H1 (cell line): Measurements from ENCODE around the gene CFAP53. TPM values are rescaled to one million over a fixed set of nuclear protein-coding genes. Genes with fewer than 3 reads are reported as not detected.

ENCODE experiments used
- CTCF ChIA-PET: fragments of 300-600 bp; sonication (Branson Sonifier 250); formaldehyde crosslinking; loops from one replicate; lab custom pipeline; 2021; ENCODE audit not compliant: partially characterized antibody; lab: Charles Lee
- POLR2A ChIA-PET: fragments of 300-600 bp; sonication (Branson Sonifier 250); formaldehyde crosslinking; loops from one replicate; lab custom pipeline; 2021; ENCODE audit warnings: inconsistent platforms; ENCODE audit not compliant: partially characterized antibody; lab: Charles Lee
- DNase-seq, 2 experiments: peaks; one replicate each; pipeline versions ENCODE4 v3.0.0 to v3.0.0-alpha.2; 2010 to 2022; ENCODE audit warnings: low spot score in 2 of 2, low read depth in 1 of 2, mixed read lengths in 1 of 2
- FAIRE-seq: peaks from 2 replicates; lab custom pipeline; 2011; peaks lifted over from hg19 to GRCh38; lab: Jason Lieb, UNC
- H2AFZ ChIP-seq: 2 replicates; pipeline ENCODE4 v1.8.1; 2012; ENCODE audit warnings: low read length, inconsistent platforms
- H2AK5ac ChIP-seq: 2 replicates; pipeline ENCODE4 v1.6.1; 2013; ENCODE audit warnings: low read depth, low read length
- H2BK120ac ChIP-seq: replicated peaks from 2 replicates; pipeline ENCODE3; 2013; ENCODE audit warnings: low read depth, low read length, inconsistent platforms
- H2BK12ac ChIP-seq: 2 replicates; pipeline ENCODE4 v1.6.1; 2013; ENCODE audit warnings: low read depth, low read length
- H2BK15ac ChIP-seq: 2 replicates; pipeline ENCODE4 v1.6.1; 2013; ENCODE audit warnings: low read length
- H2BK20ac ChIP-seq: 2 replicates; pipeline ENCODE4 v1.6.1; 2013; ENCODE audit warnings: low read length
- H2BK5ac ChIP-seq: 2 replicates; pipeline ENCODE4 v1.6.1; 2013; ENCODE audit warnings: low read depth, low read length
- H3K14ac ChIP-seq: 2 replicates; pipeline ENCODE4 v1.6.1; 2013; ENCODE audit warnings: inconsistent platforms; ENCODE audit not compliant: insufficient read length
- H3K18ac ChIP-seq: 2 replicates; pipeline ENCODE4 v1.6.1; 2013; ENCODE audit warnings: low read length; ENCODE audit errors: extremely low read depth
- H3K23ac ChIP-seq: 2 replicates; pipeline ENCODE4 v1.6.1; 2013; ENCODE audit warnings: inconsistent platforms; ENCODE audit not compliant: insufficient read length
- H3K23me2 ChIP-seq: 2 replicates; pipeline ENCODE4 v1.6.1; 2013; ENCODE audit warnings: low read depth, low read length
- H3K27ac ChIP-seq: 2 replicates; pipeline ENCODE4 v1.6.1; 2011; ENCODE audit warnings: low read depth, low read length, inconsistent platforms
- H3K27me3 ChIP-seq, 4 experiments: replicated peaks in 1 of 4; 1 replicate in 1 of 4; 2 replicates in 3 of 4; pipeline versions ENCODE4 v1.6.1 to v1.8.1; 2011 to 2013; ENCODE audit warnings: low read length in 3 of 4, mild to moderate bottlenecking in 3 of 4, inconsistent platforms in 2 of 4, mixed read lengths in 2 of 4, moderate library complexity in 1 of 4; ENCODE audit not compliant: control insufficient read depth in 3 of 4, insufficient read depth in 3 of 4; ENCODE audit errors: extremely low read depth in 1 of 4
- H3K36me3 ChIP-seq, 4 experiments: 2 replicates each; pipeline versions ENCODE4 v1.6.1 to v1.8.1; 2011 to 2013; ENCODE audit warnings: mild to moderate bottlenecking in 4 of 4, low read length in 3 of 4, moderate library complexity in 2 of 4, control low read depth in 1 of 4, inconsistent platforms in 1 of 4; ENCODE audit not compliant: insufficient read depth in 4 of 4, control insufficient read depth in 2 of 4
- H3K4ac ChIP-seq: replicated peaks from 2 replicates; pipeline ENCODE3; 2013; ENCODE audit warnings: low read length, low read depth, mixed read lengths, inconsistent platforms; ENCODE audit not compliant: insufficient read length
- H3K4me1 ChIP-seq, 4 experiments: replicated peaks in 1 of 4; 1 replicate in 1 of 4; 2 replicates in 3 of 4; pipeline versions ENCODE4 v1.6.1 to v1.8.1; 2011 to 2013; ENCODE audit warnings: low read length in 3 of 4, inconsistent platforms in 2 of 4, mixed read lengths in 1 of 4; ENCODE audit not compliant: insufficient read depth in 4 of 4, control insufficient read depth in 3 of 4
- H3K4me2 ChIP-seq, 2 experiments: 2 replicates each; pipeline versions ENCODE4 v1.6.1 to v1.8.1; 2011 to 2013; ENCODE audit warnings: low read depth in 2 of 2, low read length in 2 of 2, control low read depth in 1 of 2, inconsistent platforms in 1 of 2, mild to moderate bottlenecking in 1 of 2; ENCODE audit not compliant: insufficient read depth in 1 of 2
- H3K4me3 ChIP-seq, 4 experiments: fragments of 200-600, 300-600 bp in 1 of 4; sonication (generic), shearing (Covaris generic), sonication (Bioruptor Twin) in 1 of 4; 2 replicates each; pipeline versions ENCODE4 v1.5.1 to v1.8.1; 2011 to 2016; ENCODE audit warnings: low read length in 4 of 4, low read depth in 3 of 4, control low read depth in 2 of 4, inconsistent platforms in 2 of 4, mild to moderate bottlenecking in 2 of 4, mixed read lengths in 1 of 4, moderate library complexity in 1 of 4; ENCODE audit not compliant: insufficient read depth in 2 of 4; ENCODE audit errors: extremely low read depth in 1 of 4
- H3K56ac ChIP-seq: replicated peaks from 2 replicates; pipeline ENCODE3; 2013; ENCODE audit warnings: low read depth, mild to moderate bottlenecking, mixed read lengths, low read length, inconsistent platforms; ENCODE audit not compliant: insufficient read length
- H3K79me1 ChIP-seq: 2 replicates; pipeline ENCODE4 v1.6.1; 2013; ENCODE audit warnings: low read depth, low read length, control low read depth
- H3K79me2 ChIP-seq, 2 experiments: 2 replicates each; pipeline versions ENCODE4 v1.6.1 to v1.8.1; 2012 to 2013; ENCODE audit warnings: low read length in 2 of 2, mild to moderate bottlenecking in 2 of 2, inconsistent platforms in 1 of 2; ENCODE audit not compliant: insufficient read depth in 2 of 2, control insufficient read depth in 1 of 2
- H3K9ac ChIP-seq, 4 experiments: replicated peaks in 1 of 4; 1 replicate in 1 of 4; 2 replicates in 3 of 4; pipeline versions ENCODE4 v1.6.1 to v1.8.1; 2011 to 2013; ENCODE audit warnings: low read depth in 3 of 4, low read length in 3 of 4, control low read depth in 2 of 4, mild to moderate bottlenecking in 2 of 4, moderate library complexity in 2 of 4, inconsistent platforms in 1 of 4; ENCODE audit errors: extremely low read depth in 1 of 4
- H3K9me3 ChIP-seq, 2 experiments: 2 replicates each; pipeline versions ENCODE4 v1.6.1 to v1.8.1; 2012 to 2013; ENCODE audit warnings: mild to moderate bottlenecking in 2 of 2, moderate library complexity in 2 of 2, control low read depth in 1 of 2, inconsistent platforms in 1 of 2, low read depth in 1 of 2, low read length in 1 of 2, mixed read lengths in 1 of 2; ENCODE audit not compliant: insufficient read depth in 2 of 2
- H4K20me1 ChIP-seq, 2 experiments: replicated peaks in 1 of 2; 2 replicates each; pipeline versions ENCODE3 to v1.8.1; 2011 to 2013; ENCODE audit warnings: inconsistent platforms in 2 of 2, low read length in 2 of 2, mild to moderate bottlenecking in 1 of 2; ENCODE audit not compliant: insufficient read depth in 2 of 2, control insufficient read depth in 1 of 2
- H4K5ac ChIP-seq: 2 replicates; pipeline ENCODE4 v1.6.1; 2013; ENCODE audit warnings: low read length, low read depth, mixed read lengths, inconsistent platforms; ENCODE audit not compliant: insufficient read length
- H4K8ac ChIP-seq: 2 replicates; pipeline ENCODE4 v1.8.0; 2013; ENCODE audit warnings: mild to moderate bottlenecking, moderate library complexity, low read length, inconsistent platforms; ENCODE audit not compliant: insufficient read depth; ENCODE audit errors: extremely low read depth
- H4K91ac ChIP-seq: replicated peaks from 2 replicates; pipeline ENCODE3; 2013; ENCODE audit warnings: low read length, mixed read lengths, inconsistent platforms; ENCODE audit not compliant: insufficient read length
- HDAC6 ChIP-seq: IDR thresholded peaks from one replicate; pipeline ENCODE4 v1.7.1; 2012; ENCODE audit warnings: low read depth, mild to moderate bottlenecking, inconsistent platforms, low read length, moderate library complexity
- JUN ChIP-seq: IDR thresholded peaks from 2 replicates; pipeline ENCODE4 v1.6.1; 2011; ENCODE audit warnings: low read depth, mild to moderate bottlenecking, improper control_type of control experiment, low read length
- KDM1A ChIP-seq: fragments of 200-600, 300-600 bp; sonication (generic); IDR thresholded peaks from 2 replicates; pipeline ENCODE4 v1.7.1; 2016; ENCODE audit warnings: mild to moderate bottlenecking, low read length, borderline replicate concordance
- TAF7 ChIP-seq: optimal IDR thresholded peaks from 2 replicates; pipeline ENCODE3; 2011; ENCODE audit warnings: low read depth, mild to moderate bottlenecking, inconsistent platforms, low read length, moderate library complexity, borderline replicate concordance
- WGBS, 2 experiments: shearing (Covaris generic) in 1 of 2; methylation state at CpG; one replicate each; pipeline versions ENCODE4 v1.1.6 to v1.1.7; 2013 to 2015; ENCODE audit warnings: low lambda C conversion rate in 2 of 2, mixed read lengths in 2 of 2, inconsistent platforms in 1 of 2, low coverage in 1 of 2, missing lambda C conversion rate in 1 of 2; ENCODE audit not compliant: insufficient replicate concordance in 2 of 2, insufficient coverage in 1 of 2, insufficient read length in 1 of 2; ENCODE audit errors: extremely low coverage in 1 of 2, missing lambda C conversion rate in 1 of 2; 5-methylcytosine and 5-hydroxymethylcytosine counted together
- polyA plus RNA-seq, 7 experiments: library from polyadenylated mRNA; depleted of rRNA in 3 of 7; stranded (reverse) in 5 of 7; unstranded in 2 of 7; fragments of >200 nt in 5 of 7; fragments of 200-250 nt in 2 of 7; gene quantifications; 1 replicate in 5 of 7; 2 replicates in 1 of 7; 4 replicates in 1 of 7; pipeline versions ENCODE4 v1.2.1 to v1.2.3, GENCODE V29; 2011 to 2013; ENCODE audit warnings: missing spikeins in 2 of 7, mixed read lengths in 2 of 7
- total RNA-seq: library from RNA; stranded (reverse); fragmentation: NEBNext Ultra II Directional; extraction: Animal tissue kit (Norgen Biotek cat#: 25700); gene quantifications from 2 replicates; pipeline ENCODE4 v1.2.1, GENCODE V29; 2021

CFAP53 gene
- total and polyA plus RNA-seq, 2 of the 8 experiments (the other 6 are each of a cell fraction or from before 2014, with no cell fraction given), result 0.08 to 0.30 TPM

GRCh38 chr18:50310080-50310479 is 43.8 kb upstream of the CFAP53 start:
- Histone ChIP-seq H4K5ac (no peak overlapping the region), H3K27me3 (peaks cover 0 to 7% (median 6%) of the 10 kb centered on the region in 4 experiments; a peak in 5 of 7 replicates), H3K4me2 (no peak overlapping the region), H3K27ac (no peak overlapping the region), H4K20me1 (no peaks in the 10 kb centered on the region), H3K9ac (no peak overlapping the region), H3K79me1 (no peaks in the 10 kb centered on the region), H4K8ac (no peak overlapping the region), H3K4me1 (peaks cover 0 to 4% (median 0%) of the 10 kb centered on the region in 4 experiments; a peak in 2 of 7 replicates), H2AFZ (no peak overlapping the region), H3K4me3 (no peak overlapping the region), H3K23ac (no peak overlapping the region), H2BK12ac (no peak overlapping the region), H2AK5ac (no peak overlapping the region), H4K91ac (no peak overlapping the region), H3K56ac (no peak overlapping the region), H3K9me3 (no peaks in the 10 kb centered on the region), H3K18ac (no peak overlapping the region), H3K36me3 (no peaks in the 10 kb centered on the region), H3K4ac (no peak overlapping the region), H2BK5ac (no peak overlapping the region), H3K79me2 (no peaks in the 10 kb centered on the region), H2BK15ac (no peak overlapping the region), H2BK20ac (no peak overlapping the region), H3K14ac (no peak overlapping the region), H3K23me2 (peaks cover 4% of the 10 kb centered on the region), H2BK120ac (no peak overlapping the region)
- FAIRE-seq (no peak), DNase-seq (no peak)
- TF ChIP-seq HDAC6 (no peak), TAF7 (no peak), JUN (no peak), KDM1A (no peak)
- WGBS, 2 experiments, result 82% methylated on average over 10 of the region's 10 CpGs; no CpG with 5 or more reads in 1 of the 2 experiments
- ChIA-PET CTCF (no interaction called here), POLR2A (no interaction called here)
